GM11168 (cell line): ENCODE data around the gene PCP4.

Experiments
- in situ Hi-C: fragments of 300-500 bp; cut with MboI; formaldehyde crosslinking; loops from one replicate; pipeline ENCODE4 v1.12.0; 2022; ENCODE audit warnings: low sequenced_read_pairs; ENCODE audit not compliant: unreplicated experiment

The PCP4 gene

DNA sequence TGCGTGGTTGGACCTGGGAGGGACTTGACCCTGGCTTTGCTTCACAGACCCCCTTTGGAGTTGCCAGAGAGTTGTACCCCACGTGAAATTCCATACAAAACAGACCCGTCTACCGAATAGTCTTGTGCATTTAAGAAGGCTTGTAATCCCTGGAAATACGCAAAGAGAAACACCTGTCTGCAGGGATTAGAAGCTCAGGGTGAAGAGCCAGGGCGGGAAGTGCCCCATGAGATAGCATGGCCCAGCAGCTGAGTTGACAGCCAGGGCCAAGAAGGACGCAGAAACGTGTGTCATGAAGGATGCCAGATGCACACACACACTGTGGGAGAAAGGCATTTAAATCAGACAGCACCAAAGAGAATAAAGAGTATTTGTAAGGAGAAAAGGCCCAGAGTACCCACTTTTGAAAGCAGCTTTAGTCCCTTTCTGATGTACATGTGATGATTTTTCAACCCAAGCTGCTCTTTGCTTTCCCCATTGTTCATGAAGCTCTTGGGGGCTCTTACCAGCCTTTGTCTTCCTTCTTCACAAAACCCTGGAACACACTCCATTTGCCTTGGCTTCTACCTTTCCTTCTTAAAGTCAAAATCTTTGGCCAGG is 46.6 kb downstream of the PCP4 start:
- in situ Hi-C loops, result no loop called here

GRCh38 chr21:39915881-39916280 is 48.6 kb downstream of the PCP4 start:
- in situ Hi-C loops, result no loop called here

DNA sequence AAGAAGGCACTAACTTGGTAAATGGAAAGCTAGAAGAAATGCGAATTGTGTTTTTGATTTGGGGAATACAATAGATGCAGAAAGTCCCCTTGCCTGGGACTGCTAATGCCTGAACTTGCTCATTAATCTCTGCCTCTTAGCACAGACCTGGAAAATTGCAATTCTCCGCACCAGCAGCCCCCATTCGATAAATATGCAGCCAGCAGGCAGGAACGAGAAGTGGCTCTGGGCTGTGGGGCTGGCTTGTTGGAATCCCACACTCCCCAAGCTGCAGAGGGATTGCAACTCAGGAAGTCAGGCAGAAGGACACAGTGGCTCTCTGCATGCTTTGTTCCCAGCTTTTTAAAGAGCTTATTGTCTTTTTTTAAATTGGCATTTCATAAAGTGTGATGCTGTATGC is 51.3 kb downstream of the PCP4 start:
- in situ Hi-C loops, result no loop called here

- in situ Hi-C loops, result no loop called here
Measured at GRCh38 chr21:39923476-39923875, 56.2 kb downstream of the PCP4 start.

DNA sequence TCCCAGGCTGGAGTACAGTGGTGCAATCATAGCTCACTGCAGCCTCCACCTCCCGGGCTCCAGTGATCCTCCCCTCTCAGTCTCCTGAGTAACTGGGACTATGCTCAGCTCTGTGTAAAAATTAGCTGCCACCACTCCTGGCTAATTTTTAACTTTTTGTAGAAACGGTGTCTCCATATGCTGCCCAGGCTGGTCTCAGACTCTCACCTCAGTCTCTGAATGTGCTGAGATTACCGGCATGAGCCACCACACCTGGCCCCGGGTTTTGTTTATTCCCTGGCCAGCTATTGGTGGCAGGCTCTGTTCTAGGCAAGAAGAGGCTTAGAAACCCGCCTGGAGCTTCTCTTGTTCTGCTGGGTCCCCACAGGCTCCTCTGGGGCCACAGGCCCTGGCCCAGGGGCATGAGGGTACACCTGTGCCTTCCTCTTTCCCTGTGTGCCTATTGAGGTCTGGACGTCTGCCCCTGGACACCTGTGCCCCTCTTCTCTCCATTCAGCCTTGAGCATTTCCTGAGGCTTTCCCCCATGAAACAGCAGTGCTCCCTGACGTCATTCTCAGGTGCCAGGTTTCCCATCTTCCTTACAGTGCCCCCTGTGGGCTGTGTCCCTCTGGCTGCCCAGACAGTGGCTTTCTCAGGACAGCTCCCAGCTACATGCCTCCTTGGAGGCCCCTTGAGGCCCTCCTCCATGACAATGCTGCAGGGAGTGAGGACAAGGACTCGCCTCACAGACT is 57.5 kb downstream of the PCP4 start:
- in situ Hi-C loops, result no loop called here

GRCh38 chr21:39927304-39927886 is 60.2 kb downstream of the PCP4 start:
- in situ Hi-C loops, result no loop called here

GRCh38 chr21:39932335-39932734 is 65.1 kb downstream of the PCP4 start:
- in situ Hi-C loops, result no loop called here

GRCh38 chr21:39934895-39935294 is 67.7 kb downstream of the PCP4 start:
- in situ Hi-C loops, result no loop called here

DNA sequence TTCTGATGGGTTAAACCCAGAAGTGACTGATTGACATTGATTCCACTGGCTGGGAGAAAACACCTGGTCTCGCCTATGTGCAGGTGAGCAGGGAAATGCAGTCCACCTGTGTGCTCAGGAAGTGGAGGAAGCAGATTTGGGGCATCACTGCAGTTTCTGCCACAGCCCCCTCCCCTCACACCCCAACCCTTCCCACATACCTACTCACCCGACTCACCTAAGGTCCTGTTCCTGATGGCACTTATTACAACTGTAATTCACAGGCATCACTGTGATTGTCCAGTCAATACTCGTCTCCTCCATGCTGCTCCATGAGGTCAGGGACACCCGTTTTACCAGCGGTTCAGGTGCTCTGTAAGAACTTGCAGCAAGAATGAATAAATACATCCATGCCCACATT is 68.5 kb downstream of the PCP4 start:
- in situ Hi-C loops, result no loop called here

DNA sequence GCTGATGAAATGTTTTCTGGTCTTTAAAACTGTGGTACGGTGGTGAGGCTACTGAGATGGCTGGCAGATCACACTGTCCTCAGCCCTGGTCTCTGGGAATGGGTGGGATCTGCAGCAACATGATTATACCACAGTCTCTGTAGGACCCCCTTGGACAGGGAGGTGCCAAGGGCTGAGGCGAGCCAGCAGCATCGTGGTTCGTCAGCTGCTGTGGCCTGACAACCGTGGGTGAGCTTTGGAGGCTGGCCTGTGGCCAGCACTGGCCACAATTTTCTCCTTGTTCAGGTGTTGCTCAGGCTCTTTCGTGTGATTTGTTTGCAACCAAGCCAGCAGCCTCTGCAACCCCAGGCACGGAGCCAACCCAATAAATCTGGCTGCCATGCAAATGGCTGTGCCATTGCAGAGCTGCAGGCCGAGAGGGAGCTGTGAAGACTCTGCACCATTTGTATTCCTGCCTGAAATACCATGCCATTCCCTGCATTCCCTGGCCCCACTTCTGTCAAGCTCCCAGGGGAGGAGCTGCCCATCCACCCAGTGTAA is 70.9 kb downstream of the PCP4 start:
- in situ Hi-C loops, result no loop called here

DNA sequence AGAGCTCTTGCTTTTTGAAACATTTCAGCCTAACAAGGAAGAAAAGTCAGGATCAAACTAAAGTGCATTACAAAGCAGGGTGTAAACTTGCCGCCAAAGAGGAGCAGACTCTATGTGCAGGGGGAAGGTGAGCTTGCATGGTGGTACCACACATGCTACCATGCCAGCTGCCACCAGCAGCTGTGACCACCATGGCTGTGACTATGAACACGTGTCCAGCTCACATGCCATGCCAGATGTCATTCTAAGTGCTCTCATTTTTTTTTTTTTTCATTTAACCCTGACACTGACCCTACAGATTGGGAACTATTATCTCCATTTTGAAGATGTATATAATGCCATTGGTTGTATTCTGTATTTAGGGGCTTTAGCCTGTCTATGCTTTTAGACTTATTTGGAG is 79.0 kb downstream of the PCP4 start:
- in situ Hi-C loops, result no loop called here

DNA sequence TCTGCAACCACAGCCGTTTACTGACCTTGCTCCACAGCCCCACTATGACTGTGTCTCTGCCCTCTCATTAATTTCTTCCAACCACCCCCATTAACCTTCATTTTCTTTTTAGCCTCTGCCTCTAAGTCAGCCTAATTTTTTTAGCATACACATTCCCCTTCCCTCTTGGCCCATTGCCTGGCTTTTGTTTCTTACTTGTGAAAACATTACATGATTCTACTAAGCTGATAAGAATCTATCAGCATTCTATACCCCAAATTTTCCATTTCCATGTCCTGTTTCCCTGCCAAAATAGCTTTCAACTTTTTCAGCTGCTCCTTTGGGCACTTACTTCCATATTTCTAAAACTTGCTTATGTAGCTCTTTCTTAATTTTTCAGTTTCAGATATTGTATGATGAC is 79.8 kb downstream of the PCP4 start:
- in situ Hi-C loops, result no loop called here

DNA sequence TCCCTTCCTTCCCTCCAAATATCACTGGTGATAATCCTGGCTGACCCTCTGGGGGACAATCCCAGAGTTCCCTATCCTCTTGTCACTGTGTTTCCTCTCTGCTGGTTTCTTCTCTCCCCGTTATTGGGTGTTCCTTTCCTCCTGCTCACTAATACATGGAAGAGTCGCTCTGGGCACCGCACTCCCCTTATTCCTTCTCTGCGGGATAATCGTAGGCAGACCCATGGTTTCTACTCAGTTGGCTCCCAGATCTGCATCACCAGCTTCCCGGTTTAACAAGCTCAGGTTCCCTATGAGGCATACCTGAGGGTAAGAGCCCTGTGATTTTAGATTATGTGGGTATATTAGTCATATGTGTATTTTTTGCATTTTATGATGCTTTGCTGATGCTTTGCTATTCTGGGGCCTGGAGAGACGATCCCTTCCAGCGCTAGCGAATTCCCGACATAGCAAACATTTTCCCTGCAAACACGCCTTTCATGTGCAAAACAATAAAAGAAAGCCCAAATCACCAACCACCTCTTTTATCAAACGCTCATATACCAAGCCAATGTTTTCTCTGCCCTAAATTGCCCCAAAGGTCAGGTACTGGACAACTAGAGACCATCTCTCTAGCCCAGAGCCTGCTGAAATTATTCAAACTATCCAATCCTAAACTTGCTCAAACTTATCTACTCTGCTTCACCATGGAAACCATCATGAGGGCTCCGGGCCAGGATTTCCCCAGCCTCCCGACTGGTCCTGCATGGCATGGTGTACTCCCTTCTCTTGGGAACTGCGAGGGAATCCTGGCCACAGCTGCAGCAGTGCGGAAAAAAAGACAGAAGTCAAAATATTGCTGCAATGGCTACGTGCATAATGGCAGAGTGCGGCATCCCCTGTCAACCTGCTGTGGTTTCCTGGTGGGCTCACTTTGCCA is 84.2 kb downstream of the PCP4 start:
- in situ Hi-C loops, result no loop called here

DNA sequence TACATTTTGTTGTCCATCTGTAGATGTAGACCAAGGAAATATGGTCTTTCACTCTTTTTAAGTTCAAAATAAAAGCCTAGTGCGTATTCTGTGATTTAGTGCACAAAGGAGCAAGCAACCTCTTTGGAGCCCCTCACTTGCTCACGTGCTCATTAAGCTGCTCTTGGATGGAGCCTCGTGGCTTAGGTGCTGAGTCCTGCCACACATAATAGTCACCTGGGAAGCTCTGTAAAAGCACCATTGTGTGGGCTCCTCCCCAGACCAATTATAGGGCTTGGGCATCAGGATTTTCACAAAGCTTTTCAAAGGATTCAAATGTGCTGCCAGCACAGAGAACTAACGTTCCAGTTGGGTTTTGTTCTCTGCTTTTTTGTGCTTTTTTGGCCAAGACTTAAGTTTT is 85.0 kb downstream of the PCP4 start:
- in situ Hi-C loops, result no loop called here

DNA sequence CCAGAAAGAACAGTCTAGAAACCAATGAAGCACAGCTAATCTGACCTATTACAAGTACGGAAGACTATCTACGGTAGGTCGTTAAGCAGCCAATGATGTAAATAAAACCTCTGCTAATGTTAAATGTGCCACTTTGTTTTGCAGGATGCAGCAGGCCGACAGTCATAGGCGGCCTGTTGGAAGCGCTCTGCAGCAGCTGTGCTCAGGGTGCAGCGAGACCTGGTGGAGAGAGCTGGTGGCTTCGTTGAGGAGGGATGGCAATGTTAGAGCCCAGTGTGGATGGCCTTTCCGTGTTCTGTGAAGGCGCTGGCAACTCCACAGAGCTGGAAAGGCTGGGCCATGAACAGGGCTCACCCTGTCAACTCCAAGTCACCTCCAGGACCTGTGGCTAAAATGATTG is 87.3 kb downstream of the PCP4 start:
- in situ Hi-C loops, result no loop called here

DNA sequence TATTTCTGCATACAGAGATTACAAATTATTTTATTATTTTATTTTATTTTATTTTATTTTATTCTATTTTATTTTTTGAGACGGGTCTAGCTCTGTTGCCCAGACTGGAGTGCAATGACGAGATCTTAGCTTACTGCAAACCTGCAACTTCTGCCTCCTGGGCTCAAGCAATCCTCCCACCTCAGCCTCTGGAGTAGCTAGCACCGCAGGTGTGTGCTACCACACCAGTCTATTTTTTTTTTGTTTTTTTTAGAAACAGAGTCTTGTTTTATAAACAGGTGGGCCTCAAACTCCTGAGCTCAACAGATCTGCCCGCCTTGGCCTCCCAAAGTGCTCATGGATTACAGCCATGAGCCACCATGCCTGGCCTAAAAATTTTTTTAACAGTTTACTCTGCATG is 88.1 kb downstream of the PCP4 start:
- in situ Hi-C loops, result no loop called here

DNA sequence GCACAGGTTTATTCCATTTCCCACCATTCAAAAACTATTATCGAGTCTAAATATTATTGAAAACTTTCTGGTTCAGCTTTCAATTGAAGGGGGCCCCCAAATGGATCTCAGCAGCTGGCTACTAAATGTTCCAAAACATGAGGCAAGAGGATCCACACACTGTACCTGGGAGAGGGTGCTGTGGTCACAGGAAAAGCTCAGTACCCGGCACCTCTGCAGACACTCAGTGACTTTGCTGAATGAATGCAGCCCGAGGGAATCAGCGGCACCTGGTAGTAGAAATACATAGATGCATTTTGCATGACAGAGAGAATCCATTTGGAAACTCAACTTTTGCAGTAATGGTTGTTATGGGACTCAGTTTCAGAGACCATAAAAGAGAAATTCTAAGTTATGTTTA is 89.3 kb downstream of the PCP4 start:
- in situ Hi-C loops, result no loop called here

DNA sequence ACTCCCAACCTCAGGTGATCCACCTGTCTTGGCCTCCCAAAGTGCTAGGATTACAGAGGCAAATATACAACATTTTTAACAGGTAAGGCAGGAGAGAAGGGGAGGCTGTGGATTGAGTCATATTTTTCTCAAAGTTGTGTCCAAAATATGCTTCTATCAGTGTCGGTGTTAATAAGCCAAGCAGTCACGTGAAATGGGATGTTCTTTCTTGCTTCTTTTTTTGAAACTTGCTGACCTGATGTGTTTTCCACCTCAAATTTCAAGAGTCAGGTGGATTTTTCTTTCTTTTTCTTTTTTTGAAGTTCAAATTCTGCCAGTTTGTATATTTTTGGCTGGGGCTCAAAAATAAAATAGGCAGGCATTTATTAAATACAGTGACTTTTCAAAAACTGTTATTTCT is 91.5 kb downstream of the PCP4 start:
- in situ Hi-C loops, result no loop called here

- in situ Hi-C loops, result no loop called here
Measured at GRCh38 chr21:39961251-39961650, 94.0 kb downstream of the PCP4 start.

DNA sequence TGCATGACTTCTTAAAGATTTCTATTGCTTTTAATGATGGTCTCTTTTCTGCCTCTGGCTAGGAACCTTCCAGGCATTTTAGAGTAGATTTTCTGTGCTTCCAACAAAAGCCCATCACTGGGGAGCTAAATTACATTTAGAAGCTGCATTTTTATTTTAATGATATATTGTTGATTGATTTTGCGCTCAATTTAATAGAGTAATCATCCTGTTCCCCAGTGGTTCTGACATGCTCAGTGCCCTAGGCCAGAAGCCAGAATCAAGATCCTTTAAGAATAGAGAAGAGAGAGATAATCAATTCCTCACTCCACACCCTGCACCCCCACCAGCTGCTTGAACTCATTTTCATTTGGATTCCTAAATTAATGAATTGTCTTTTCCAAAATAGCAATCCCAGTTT is 97.8 kb downstream of the PCP4 start:
- in situ Hi-C loops, result no loop called here

GRCh38 chr21:39966786-39967185 is 99.5 kb downstream of the PCP4 start:
- in situ Hi-C loops, result no loop called here
